Panc1 (cell line): Measurements from ENCODE around the gene MYO16. TPM values are rescaled to one million over a fixed set of nuclear protein-coding genes. Genes with fewer than 3 reads are reported as not detected.

Experiments
- ATAC-seq: fragments of 200-7000 bp; cut with Tn5 transposase; 2 replicates; pipeline ENCODE4 v1.9.1; 2020; ENCODE audit warnings: mild to moderate bottlenecking, moderate library complexity
- BruUV-seq: library from RNA; stranded (reverse); fragments of 400-500 nt; replicated peaks from 2 replicates; lab custom pipeline; 2021; lab: Mats Ljungman, UMichigan
- CTCF ChIA-PET: fragments of 300-600 bp; sonication (Branson Sonifier 250); formaldehyde crosslinking; loops from one replicate; lab custom pipeline; 2022; ENCODE audit warnings: antibody characterized with exemption; lab: Charles Lee
- POLR2A ChIA-PET: fragments of 300-600 bp; sonication (Branson Sonifier 250); formaldehyde crosslinking; loops from one replicate; lab custom pipeline; 2022; ENCODE audit warnings: antibody characterized with exemption; lab: Charles Lee
- DNase-seq: peaks from one replicate; pipeline ENCODE4 v3.0.0-alpha.2; 2010; ENCODE audit warnings: low read depth, low spot score
- H3K27ac ChIP-seq: 2 replicates; pipeline ENCODE4 v1.5.1; 2011; ENCODE audit warnings: mild to moderate bottlenecking, low read length, inconsistent platforms
- H3K27me3 ChIP-seq: fragments of 200-500 bp; sonication (Bioruptor generic); 2 replicates; pipeline ENCODE4 v1.6.0; 2014; ENCODE audit warnings: low read length, inconsistent platforms; ENCODE audit not compliant: control insufficient read depth, insufficient read depth
- H3K36me3 ChIP-seq: fragments of 200-500 bp; sonication (Bioruptor generic); 2 replicates; pipeline ENCODE4 v1.5.1; 2014; ENCODE audit warnings: inconsistent platforms, mild to moderate bottlenecking, low read length, moderate library complexity; ENCODE audit not compliant: control insufficient read depth, insufficient read depth
- H3K4me1 ChIP-seq: 2 replicates; pipeline ENCODE4 v1.5.1; 2011; ENCODE audit warnings: inconsistent platforms, mild to moderate bottlenecking, low read length, moderate library complexity; ENCODE audit not compliant: control insufficient read depth, insufficient read depth
- H3K4me3 ChIP-seq, 2 experiments: 2 replicates each; pipeline ENCODE4 v1.5.1; 2011 to 2012; ENCODE audit warnings: low read depth in 2 of 2, low read length in 2 of 2, mild to moderate bottlenecking in 2 of 2, inconsistent platforms in 1 of 2, moderate library complexity in 1 of 2
- H3K9me3 ChIP-seq: fragments of 200-500 bp; sonication (Bioruptor generic); 2 replicates; pipeline ENCODE4 v1.5.1; 2014; ENCODE audit warnings: low read depth, mild to moderate bottlenecking, inconsistent platforms, low read length, moderate library complexity; ENCODE audit not compliant: control insufficient read depth, insufficient read depth
- POLR2AphosphoS5 ChIP-seq: IDR thresholded peaks from 2 replicates; pipeline ENCODE4 v1.6.1; 2012; ENCODE audit warnings: mild to moderate bottlenecking, low read depth, low read length, moderate library complexity
- SIN3A ChIP-seq: IDR thresholded peaks from 2 replicates; pipeline ENCODE4 v1.6.1; 2012; ENCODE audit warnings: low read depth, mild to moderate bottlenecking, low read length, moderate library complexity, borderline replicate concordance; ENCODE audit not compliant: insufficient read depth
- TCF7L2 ChIP-seq: IDR thresholded peaks from 2 replicates; pipeline ENCODE4 v1.6.1; 2011; ENCODE audit warnings: mild to moderate bottlenecking, low read depth, low read length, inconsistent platforms
- in situ Hi-C: cut with HindIII; loops from 2 replicates; pipeline ENCODE4 v1.10.0; 2016; ENCODE audit warnings: low sequenced_read_pairs, low pct_unique_long_range_greater_than_20kb
- intact Hi-C: fragments of 100-400 bp; cut with micrococcal nuclease; formaldehyde crosslinking; loops from one replicate; pipeline ENCODE4 v1.10.0; 2022; ENCODE audit not compliant: unreplicated experiment
- total RNA-seq: library from RNA; stranded (reverse); gene quantifications from one replicate; pipeline ENCODE4 v1.2.1, GENCODE V29; 2021; ENCODE audit not compliant: unreplicated experiment
- TF ChIP-seq, protein P1 (sequence below), 2 experiments: IDR thresholded peaks; 2 replicates each; pipeline ENCODE4 v1.6.1; 2011 to 2012; ENCODE audit warnings: low read depth in 2 of 2, control low read depth in 1 of 2, low read length in 1 of 2, mild to moderate bottlenecking in 1 of 2, moderate library complexity in 1 of 2; ENCODE audit not compliant: insufficient read depth in 1 of 2
- TF ChIP-seq, protein P2 (sequence below): fragments of 450-650 bp; IDR thresholded peaks from 2 replicates; pipeline ENCODE4 v1.5.1; 2017; ENCODE audit warnings: mild to moderate bottlenecking

Gene MYO16
- total RNA-seq, 1 experiment from 2014 or later, result 0.08 TPM

DNA sequence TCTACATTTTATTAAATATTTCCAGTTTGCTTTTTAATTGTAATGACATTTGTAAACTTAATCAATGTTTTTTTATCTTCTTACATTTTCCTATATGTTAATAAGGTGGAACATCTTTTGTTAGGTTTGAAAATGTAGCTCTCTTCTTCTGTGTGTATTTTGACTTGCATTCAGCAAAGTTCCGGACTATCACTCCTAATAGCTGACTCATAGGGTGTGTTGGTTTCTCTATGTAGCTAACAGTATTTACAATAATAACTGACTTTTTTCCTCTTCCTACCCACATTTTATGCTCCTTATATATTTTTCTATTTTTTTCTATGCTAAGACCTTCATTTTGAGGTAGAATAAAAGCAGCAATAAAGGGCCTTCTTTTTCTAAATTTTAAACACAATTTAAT is 28.1 kb downstream of the MYO16 start:
- H3K4me3 ChIP-seq, result no peak overlapping the region
- no peak for ATAC-seq
- no TSS peak for BruUV-seq
- in situ Hi-C loops (no loop called here), intact Hi-C loops (no loop called here)
- POLR2A ChIA-PET, result no interaction called here
- CTCF ChIA-PET, result no interaction called here
- no peaks in the 10 kb centered on the region for H3K4me1 ChIP-seq
- H3K27ac ChIP-seq, result no peak overlapping the region
- no peaks in the 10 kb centered on the region for H3K27me3 ChIP-seq
- H3K9me3 ChIP-seq, result no peaks in the 10 kb centered on the region
- no peak for DNase-seq
- TF ChIP-seq SIN3A (no peak), POLR2AphosphoS5 (no peak), TCF7L2 (no peak)
- TF ChIP-seq, protein P1, sequence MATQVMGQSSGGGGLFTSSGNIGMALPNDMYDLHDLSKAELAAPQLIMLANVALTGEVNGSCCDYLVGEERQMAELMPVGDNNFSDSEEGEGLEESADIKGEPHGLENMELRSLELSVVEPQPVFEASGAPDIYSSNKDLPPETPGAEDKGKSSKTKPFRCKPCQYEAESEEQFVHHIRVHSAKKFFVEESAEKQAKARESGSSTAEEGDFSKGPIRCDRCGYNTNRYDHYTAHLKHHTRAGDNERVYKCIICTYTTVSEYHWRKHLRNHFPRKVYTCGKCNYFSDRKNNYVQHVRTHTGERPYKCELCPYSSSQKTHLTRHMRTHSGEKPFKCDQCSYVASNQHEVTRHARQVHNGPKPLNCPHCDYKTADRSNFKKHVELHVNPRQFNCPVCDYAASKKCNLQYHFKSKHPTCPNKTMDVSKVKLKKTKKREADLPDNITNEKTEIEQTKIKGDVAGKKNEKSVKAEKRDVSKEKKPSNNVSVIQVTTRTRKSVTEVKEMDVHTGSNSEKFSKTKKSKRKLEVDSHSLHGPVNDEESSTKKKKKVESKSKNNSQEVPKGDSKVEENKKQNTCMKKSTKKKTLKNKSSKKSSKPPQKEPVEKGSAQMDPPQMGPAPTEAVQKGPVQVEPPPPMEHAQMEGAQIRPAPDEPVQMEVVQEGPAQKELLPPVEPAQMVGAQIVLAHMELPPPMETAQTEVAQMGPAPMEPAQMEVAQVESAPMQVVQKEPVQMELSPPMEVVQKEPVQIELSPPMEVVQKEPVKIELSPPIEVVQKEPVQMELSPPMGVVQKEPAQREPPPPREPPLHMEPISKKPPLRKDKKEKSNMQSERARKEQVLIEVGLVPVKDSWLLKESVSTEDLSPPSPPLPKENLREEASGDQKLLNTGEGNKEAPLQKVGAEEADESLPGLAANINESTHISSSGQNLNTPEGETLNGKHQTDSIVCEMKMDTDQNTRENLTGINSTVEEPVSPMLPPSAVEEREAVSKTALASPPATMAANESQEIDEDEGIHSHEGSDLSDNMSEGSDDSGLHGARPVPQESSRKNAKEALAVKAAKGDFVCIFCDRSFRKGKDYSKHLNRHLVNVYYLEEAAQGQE (IDR thresholded peaks at IDR 0.05; ENCODE audit: insufficient read depth in 1 of 2, low read depth in 2 of 2, low read length in 1 of 2), result no peak
- TF ChIP-seq, protein P2, sequence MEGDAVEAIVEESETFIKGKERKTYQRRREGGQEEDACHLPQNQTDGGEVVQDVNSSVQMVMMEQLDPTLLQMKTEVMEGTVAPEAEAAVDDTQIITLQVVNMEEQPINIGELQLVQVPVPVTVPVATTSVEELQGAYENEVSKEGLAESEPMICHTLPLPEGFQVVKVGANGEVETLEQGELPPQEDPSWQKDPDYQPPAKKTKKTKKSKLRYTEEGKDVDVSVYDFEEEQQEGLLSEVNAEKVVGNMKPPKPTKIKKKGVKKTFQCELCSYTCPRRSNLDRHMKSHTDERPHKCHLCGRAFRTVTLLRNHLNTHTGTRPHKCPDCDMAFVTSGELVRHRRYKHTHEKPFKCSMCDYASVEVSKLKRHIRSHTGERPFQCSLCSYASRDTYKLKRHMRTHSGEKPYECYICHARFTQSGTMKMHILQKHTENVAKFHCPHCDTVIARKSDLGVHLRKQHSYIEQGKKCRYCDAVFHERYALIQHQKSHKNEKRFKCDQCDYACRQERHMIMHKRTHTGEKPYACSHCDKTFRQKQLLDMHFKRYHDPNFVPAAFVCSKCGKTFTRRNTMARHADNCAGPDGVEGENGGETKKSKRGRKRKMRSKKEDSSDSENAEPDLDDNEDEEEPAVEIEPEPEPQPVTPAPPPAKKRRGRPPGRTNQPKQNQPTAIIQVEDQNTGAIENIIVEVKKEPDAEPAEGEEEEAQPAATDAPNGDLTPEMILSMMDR, result no peak
- H3K36me3 ChIP-seq, result no peaks in the 10 kb centered on the region; the same call in 1 of the 2 replicates

DNA sequence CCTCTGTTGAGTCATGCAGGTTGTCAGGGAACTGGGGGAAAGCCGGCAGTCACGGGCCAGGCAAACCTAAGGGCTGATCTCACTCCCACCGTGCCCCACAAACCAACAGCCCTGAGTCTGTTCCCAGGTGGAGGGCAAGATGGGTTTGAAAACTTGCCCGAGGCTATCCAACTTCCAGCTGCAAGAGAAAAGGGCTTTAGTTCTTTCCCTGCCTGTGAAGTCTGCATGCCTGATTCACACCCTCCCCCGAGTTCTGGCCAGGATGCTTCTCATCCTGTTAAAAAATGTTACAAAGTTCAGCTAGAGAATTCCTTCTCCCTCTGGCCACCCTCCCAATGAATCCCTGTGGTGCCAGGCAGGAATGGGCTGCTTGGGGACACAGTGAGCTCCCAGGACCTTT is 33.1 kb downstream of the MYO16 start:
- CTCF ChIA-PET, result no interaction called here
- no TSS peak for BruUV-seq
- Histone ChIP-seq H3K27me3 (no peaks in the 10 kb centered on the region), H3K27ac (no peak overlapping the region), H3K9me3 (no peaks in the 10 kb centered on the region), H3K36me3 (no peaks in the 10 kb centered on the region; the same call in 1 of the 2 replicates), H3K4me1 (no peaks in the 10 kb centered on the region), H3K4me3 (no peak overlapping the region)
- TF ChIP-seq POLR2AphosphoS5 (no peak), SIN3A (no peak), TCF7L2 (no peak)
- TF ChIP-seq, protein P2, result no peak
- TF ChIP-seq, protein P1 (IDR thresholded peaks at IDR 0.05; ENCODE audit: insufficient read depth in 1 of 2, low read depth in 2 of 2, low read length in 1 of 2), result no peak
- ATAC-seq, result no peak
- in situ Hi-C loops (no loop called here), intact Hi-C loops (no loop called here)
- POLR2A ChIA-PET, result no interaction called here
- no peak for DNase-seq
